HEK293T (cell line): ENCODE data around the gene CR1.
A peak's percentile ranks its signal among the peaks of the same experiment; 100 is the strongest.

Experiments used
- CTCF ChIA-PET: fragments of 350-600 bp; formaldehyde crosslinking; extraction: SDS; loops from one replicate; lab custom pipeline; 2021; ENCODE audit warnings: antibody characterized with exemption, inconsistent platforms; lab: Yijun Ruan, JAX
- POLR2A ChIA-PET: fragments of 350-600 bp; formaldehyde crosslinking; extraction: SDS; loops from one replicate; lab custom pipeline; 2020; ENCODE audit warnings: antibody characterized with exemption, inconsistent platforms; lab: Yijun Ruan, JAX
- DNase-seq: peaks from one replicate; pipeline ENCODE4 v3.0.0; 2012; ENCODE audit warnings: mixed read lengths; ENCODE audit errors: extremely low spot score
- ARNT ChIP-seq: fragments of 450-650 bp; IDR thresholded peaks from 2 replicates; pipeline ENCODE4 v1.6.1; 2017; ENCODE audit warnings: mild to moderate bottlenecking
- BHLHE40 ChIP-seq: fragments of 450-650 bp; IDR thresholded peaks from 2 replicates; pipeline ENCODE4 v1.6.1; 2016; ENCODE audit warnings: mild to moderate bottlenecking, moderate library complexity, borderline replicate concordance
- CTBP1 ChIP-seq: fragments of 450-650 bp; IDR thresholded peaks from 2 replicates; pipeline ENCODE4 v1.6.1; 2016; ENCODE audit warnings: borderline replicate concordance
- ELF4 ChIP-seq: fragments of 450-650 bp; IDR thresholded peaks from 2 replicates; pipeline ENCODE4 v1.6.1; 2017; ENCODE audit warnings: antibody characterized with exemption
- FOXA1 ChIP-seq: fragments of 450-650 bp; IDR thresholded peaks from 2 replicates; pipeline ENCODE4 v1.6.1; 2016; ENCODE audit warnings: mild to moderate bottlenecking
- FOXK2 ChIP-seq: fragments of 450-650 bp; IDR thresholded peaks from 2 replicates; pipeline ENCODE4 v1.6.1; 2016; ENCODE audit warnings: mild to moderate bottlenecking
- FOXM1 ChIP-seq: fragments of 450-650 bp; IDR thresholded peaks from 2 replicates; pipeline ENCODE4 v1.6.1; 2017; ENCODE audit warnings: mild to moderate bottlenecking, borderline replicate concordance
- HDGF ChIP-seq: fragments of 450-650 bp; IDR thresholded peaks from 2 replicates; pipeline ENCODE4 v1.6.1; 2017; ENCODE audit warnings: antibody characterized with exemption, borderline replicate concordance
- L3MBTL2 ChIP-seq: fragments of 450-650 bp; conservative IDR thresholded peaks from 2 replicates; pipeline ENCODE4 v1.6.1; 2016; ENCODE audit warnings: mild to moderate bottlenecking
- LEF1 ChIP-seq: fragments of 450-650 bp; IDR thresholded peaks from 2 replicates; pipeline ENCODE4 v1.6.1; 2017; ENCODE audit warnings: mild to moderate bottlenecking, borderline replicate concordance
- NFRKB ChIP-seq: fragments of 450-650 bp; IDR thresholded peaks from 2 replicates; pipeline ENCODE4 v1.6.1; 2016; ENCODE audit warnings: mild to moderate bottlenecking, moderate library complexity
- SP1 ChIP-seq: fragments of 450-650 bp; IDR thresholded peaks from 2 replicates; pipeline ENCODE4 v1.6.1; 2017
- SUZ12 ChIP-seq: fragments of 450-650 bp; IDR thresholded peaks from 2 replicates; pipeline ENCODE4 v1.6.1; 2016; ENCODE audit warnings: mild to moderate bottlenecking
- TARDBP ChIP-seq: fragments of 450-650 bp; IDR thresholded peaks from 2 replicates; pipeline ENCODE4 v1.6.1; 2016
- ZNF384 ChIP-seq: fragments of 450-650 bp; IDR thresholded peaks from 2 replicates; pipeline ENCODE4 v1.6.1; 2016
- TF ChIP-seq, protein P1 (sequence below): fragments of 450-650 bp; IDR thresholded peaks from 2 replicates; pipeline ENCODE4 v1.6.1; 2016

CR1 gene

DNA sequence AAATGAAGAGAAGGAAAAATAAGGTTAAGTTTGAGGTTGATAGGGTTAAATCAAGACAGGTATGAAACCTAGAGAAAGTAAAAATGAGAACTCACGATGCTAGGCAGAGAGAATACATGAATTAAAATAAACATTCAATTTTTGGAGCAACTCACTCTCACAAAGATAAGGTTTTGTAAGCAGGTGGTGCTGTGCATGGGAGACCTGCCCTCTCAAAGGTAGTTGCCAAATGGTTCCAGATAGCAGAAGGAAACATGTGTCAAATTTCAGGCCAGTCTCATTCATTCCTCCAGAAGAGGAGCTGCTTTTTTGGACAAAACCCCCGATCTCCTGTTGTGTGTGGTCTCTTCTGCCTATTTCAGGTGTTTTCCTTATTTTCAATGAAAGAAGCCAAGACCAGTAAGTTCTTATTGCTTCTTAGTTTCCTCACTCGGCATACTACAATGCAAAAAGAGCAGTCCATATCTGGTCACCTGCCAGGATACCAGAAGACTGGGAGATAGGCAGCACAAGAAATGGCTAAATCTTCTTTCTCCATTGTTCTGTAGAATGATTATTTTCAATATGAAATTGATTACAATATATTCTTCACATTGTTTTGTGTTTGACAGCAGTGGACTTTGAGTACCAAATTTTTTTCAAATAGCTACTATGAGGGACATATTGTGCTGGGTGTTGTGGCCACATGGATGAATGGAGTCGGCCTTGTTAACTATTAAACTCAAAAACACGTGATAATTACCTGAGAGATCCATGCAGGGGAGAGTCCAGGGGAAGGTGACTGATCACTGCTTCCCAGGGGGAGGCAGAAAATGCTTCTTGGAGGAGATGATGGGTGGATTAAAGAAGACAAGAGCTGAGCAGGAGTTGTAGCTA, 152.6 kb downstream of the CR1 start:
- no peak for TF ChIP-seq BHLHE40
- TF ChIP-seq, protein P1, sequence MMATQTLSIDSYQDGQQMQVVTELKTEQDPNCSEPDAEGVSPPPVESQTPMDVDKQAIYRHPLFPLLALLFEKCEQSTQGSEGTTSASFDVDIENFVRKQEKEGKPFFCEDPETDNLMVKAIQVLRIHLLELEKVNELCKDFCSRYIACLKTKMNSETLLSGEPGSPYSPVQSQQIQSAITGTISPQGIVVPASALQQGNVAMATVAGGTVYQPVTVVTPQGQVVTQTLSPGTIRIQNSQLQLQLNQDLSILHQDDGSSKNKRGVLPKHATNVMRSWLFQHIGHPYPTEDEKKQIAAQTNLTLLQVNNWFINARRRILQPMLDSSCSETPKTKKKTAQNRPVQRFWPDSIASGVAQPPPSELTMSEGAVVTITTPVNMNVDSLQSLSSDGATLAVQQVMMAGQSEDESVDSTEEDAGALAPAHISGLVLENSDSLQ, result no peak
- TF ChIP-seq FOXA1, result no peak
- TF ChIP-seq ELF4, result no peak
- TF ChIP-seq ARNT, result no peak
- no peak for TF ChIP-seq LEF1
- TF ChIP-seq HDGF, result no peak
- TF ChIP-seq CTBP1, result no peak
- no peak for TF ChIP-seq ZNF384
- TF ChIP-seq SUZ12, result no peak
- TF ChIP-seq SP1, result no peak
- no peak for TF ChIP-seq NFRKB
- no peak for TF ChIP-seq FOXM1
- TF ChIP-seq TARDBP, result no peak
- TF ChIP-seq L3MBTL2, result no peak
- ChIA-PET CTCF (interaction anchor here (0.8 to 0.9 kb wide), 2 partner anchors 17 to 50 kb away, joined by 3 read pairs; no protein-coding TSS in a partner anchor), POLR2A (no interaction called here)
- DNase-seq, result no peak

DNA sequence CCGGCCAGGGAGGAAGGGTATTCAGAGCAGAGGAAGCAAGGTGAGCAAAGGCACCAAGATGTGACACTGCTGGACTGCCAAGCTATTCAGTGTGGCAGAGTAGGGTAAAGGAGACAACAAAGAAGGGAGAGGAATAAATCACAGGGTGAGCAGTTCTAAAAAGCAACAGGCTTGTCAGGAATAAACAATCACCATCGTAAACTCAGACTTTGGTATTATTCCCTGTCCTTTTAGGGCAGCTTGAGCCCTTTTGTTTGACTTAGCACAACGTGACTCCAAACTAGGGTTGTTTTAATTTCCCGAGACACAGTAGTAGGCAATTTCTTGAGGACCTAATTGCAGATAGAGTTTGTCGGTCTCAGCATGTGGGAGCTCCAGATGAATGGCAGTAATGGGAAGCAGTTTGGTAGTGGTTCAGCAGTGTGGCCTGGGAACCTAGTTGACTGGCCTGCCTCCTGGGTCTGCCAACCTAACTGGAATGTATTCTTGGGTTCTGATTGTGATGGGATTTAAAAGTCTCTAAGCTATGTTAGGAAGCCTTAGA, 153.3 kb downstream of the CR1 start:
- ChIA-PET CTCF (interaction anchor here (0.8 to 0.9 kb wide), 2 partner anchors 18 to 49 kb away, joined by 3 read pairs; no protein-coding TSS in a partner anchor), POLR2A (no interaction called here)
- peak; percentile 25 for DNase-seq
- TF ChIP-seq HDGF, result no peak
- TF ChIP-seq, protein P1, result peak; percentile 74

DNA sequence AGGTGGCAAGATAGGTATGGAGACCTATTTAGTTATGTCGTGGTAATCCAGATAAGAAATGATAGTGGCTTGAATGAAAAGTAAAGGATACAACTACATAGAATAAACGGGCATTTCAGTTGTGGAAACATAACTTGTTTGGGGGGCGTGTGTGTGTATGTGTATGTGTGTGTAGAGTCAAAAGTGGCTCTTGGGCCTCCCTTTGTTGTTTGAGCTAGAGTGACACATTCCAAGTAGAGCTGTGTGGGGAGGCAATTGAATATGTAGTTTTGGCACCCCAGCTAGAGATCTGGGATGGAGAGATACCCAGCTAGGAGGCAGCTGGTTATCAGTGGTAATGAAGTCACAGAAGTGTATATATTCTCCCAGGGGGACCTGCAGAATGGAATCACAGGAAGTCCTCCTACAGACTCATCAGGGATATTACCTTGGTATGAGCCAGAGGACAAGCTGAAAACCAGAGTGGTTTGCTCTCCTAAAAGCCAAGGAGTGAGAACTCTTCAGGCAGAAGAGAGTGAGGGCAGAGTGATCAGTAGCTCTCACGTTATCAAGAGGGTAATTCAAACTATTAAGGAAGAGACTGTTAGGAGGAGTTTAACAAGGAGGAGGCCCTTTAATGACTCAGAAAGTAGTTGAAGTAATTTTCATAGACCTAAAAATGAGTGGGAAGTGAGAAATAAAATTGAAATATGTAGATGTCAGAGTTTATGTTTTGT, 154.1 kb downstream of the CR1 start:
- POLR2A ChIA-PET, result no interaction called here
- CTCF ChIA-PET, result interaction anchor here (0.7 kb wide), 1 partner anchor 30 kb away, joined by 3 read pairs; no protein-coding TSS in a partner anchor

DNA sequence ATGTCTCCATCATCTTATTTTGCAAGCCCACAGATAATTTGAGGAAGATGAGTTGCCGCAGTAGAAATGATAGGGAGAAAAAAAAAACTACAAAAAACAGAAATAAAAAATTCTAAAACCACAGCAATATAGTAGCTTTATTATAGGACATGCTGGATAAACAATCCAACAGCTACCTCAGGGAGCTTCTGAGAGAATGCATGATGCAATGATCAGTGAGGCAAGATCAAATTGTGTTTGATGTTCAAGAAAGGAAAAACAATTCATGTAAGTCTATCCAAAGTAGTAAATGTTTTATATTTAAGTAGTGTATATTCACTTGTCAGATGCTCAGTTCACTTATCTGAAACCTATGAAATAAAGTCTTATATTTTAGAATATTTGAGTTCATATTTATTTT, 155.6 kb downstream of the CR1 start:
- CTCF ChIA-PET, result no interaction called here
- DNase-seq, result no peak
- TF ChIP-seq LEF1 (no peak), BHLHE40 (no peak), FOXK2 (no peak), SUZ12 (no peak), ZNF384 (no peak), CTBP1 (no peak), HDGF (no peak), NFRKB (no peak), FOXA1 (no peak), SP1 (no peak)
- POLR2A ChIA-PET, result no interaction called here

More for the DNA sequence above, 154.1 kb downstream of the CR1 start:
- TF ChIP-seq ARNT, result no peak
- no peak for TF ChIP-seq HDGF
- TF ChIP-seq, protein P1, result no peak
- TF ChIP-seq NFRKB, result no peak
- no peak for TF ChIP-seq ELF4
- no peak for TF ChIP-seq TARDBP
- DNase-seq, result no peak

DNA sequence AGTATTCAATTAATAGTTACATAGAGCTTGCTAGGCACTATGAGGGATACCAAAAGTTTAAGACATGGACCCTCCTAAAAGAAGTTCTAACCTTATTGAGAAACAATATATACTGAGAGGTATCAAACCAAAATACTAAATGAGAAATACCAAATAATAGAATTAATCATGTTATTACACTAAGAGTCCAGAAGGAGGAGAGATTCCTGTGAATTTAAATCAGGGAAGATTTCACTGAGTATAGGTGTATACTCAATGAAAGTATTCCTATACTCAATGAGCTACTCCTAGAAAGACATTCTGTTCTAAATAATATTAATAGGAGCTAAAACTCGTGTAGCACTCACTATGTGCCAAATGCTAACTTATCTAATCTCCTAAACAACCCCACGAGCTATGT, 158.4 kb downstream of the CR1 start:
- DNase-seq, result no peak
- ChIA-PET POLR2A (no interaction called here), CTCF (interaction anchor here (1.4 kb wide), 1 partner anchor 18 kb away, joined by 3 read pairs; no protein-coding TSS in a partner anchor)
- TF ChIP-seq HDGF, result no peak
- no peak for TF ChIP-seq BHLHE40
- TF ChIP-seq, protein P1, result no peak
- no peak for TF ChIP-seq L3MBTL2
- TF ChIP-seq ELF4, result no peak
- no peak for TF ChIP-seq LEF1

DNA sequence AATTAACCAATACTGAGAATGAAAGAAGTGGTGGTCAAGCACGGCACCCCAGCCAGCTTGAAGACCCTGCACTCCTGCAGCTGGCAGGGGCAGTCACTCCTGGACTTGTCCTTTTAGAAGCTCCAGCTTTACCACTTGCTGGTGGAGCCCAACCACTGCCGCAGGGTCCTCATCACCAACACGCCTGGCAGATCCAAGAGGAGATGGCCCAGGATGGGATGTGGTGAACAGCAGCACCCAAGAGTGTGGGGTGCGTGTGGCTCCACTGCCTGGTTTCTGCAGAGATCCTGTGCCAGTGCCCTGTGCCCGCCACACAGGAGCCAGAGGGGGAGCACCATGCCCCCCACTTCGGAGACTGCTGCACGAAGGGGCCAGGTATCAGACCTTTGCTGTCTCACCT, 162.5 kb downstream of the CR1 start:
- DNase-seq, result no peak
- ChIA-PET CTCF (interaction anchor here (1.0 to 1.4 kb wide), 2 partner anchors 18 to 38 kb away, joined by 3 to 6 read pairs; no protein-coding TSS in a partner anchor), POLR2A (no interaction called here)
- no peak for TF ChIP-seq NFRKB
- TF ChIP-seq SUZ12, result no peak
- TF ChIP-seq TARDBP, result no peak
- no peak for TF ChIP-seq ELF4
- no peak for TF ChIP-seq LEF1
- TF ChIP-seq, protein P1, result no peak
- no peak for TF ChIP-seq ARNT
- no peak for TF ChIP-seq ZNF384
- no peak for TF ChIP-seq SP1
- no peak for TF ChIP-seq BHLHE40
- TF ChIP-seq CTBP1, result no peak
- TF ChIP-seq FOXM1, result no peak
- TF ChIP-seq FOXA1, result no peak
- no peak for TF ChIP-seq HDGF
- TF ChIP-seq FOXK2, result no peak
- no peak for TF ChIP-seq L3MBTL2
